ENCODE measurements around the gene ELOVL3. TPM values are rescaled to one million over a fixed set of nuclear protein-coding genes. Genes with fewer than 3 reads are reported as not detected.
A peak's percentile ranks its signal among the peaks of the same experiment; 100 is the strongest.
"Not testable (repeated sequence)": the region's sequence is repeated elsewhere in the genome, so short reads cannot be mapped to it uniquely, and the experiment has no call there.

The ELOVL3 gene
- total RNA-seq, 2 donors from 2014 or later = 0.50 TPM; not detected in 1

- peaks cover 0 to 10% of the 10 kb centered on the region in 2 donors for H3K36me3 Mint-ChIP-seq
- DNase-seq (ENCODE audit: low spot score in 2 of 2) = no peak
Measured at GRCh38 chr10:102240467-102241031, 14.4 kb downstream of the ELOVL3 start.

GRCh38 chr10:102241032-102241443, 14.9 kb downstream of the ELOVL3 start:
- H3K27ac Mint-ChIP-seq = no peak overlapping the region
- peaks cover under 1 to 15% of the 10 kb centered on the region in 2 donors for H3K36me3 Mint-ChIP-seq
- DNase-seq (ENCODE audit: low spot score in 2 of 2) (no peak), ATAC-seq (no peak)
- H3K9me3 Mint-ChIP-seq = no peaks in the 10 kb centered on the region

More at GRCh38 chr10:102240467-102241031, 14.4 kb downstream of the ELOVL3 start:
- Mint-ChIP-seq H3K27ac (no peak overlapping the region), H3K9me3 (no peaks in the 10 kb centered on the region)
- no peak for ATAC-seq

GRCh38 chr10:102241444-102242117, 15.5 kb downstream of the ELOVL3 start, which contains the start of gene PITX3:
Gene PITX3, minus strand, starts transcription at chr10:102241512. Its CDS starts 9,432 bp downstream, at chr10:102232080.
- DNase-seq (ENCODE audit: low spot score in 2 of 2) = peak; percentile 84 to 97
- ATAC-seq = peak; percentile 26 to 73
- peak within 1 kb of the TSS in 1 of 2 donors; percentile 5 for H3K27ac Mint-ChIP-seq
- H3K9me3 Mint-ChIP-seq = no peaks in the 10 kb centered on the region
- H3K36me3 Mint-ChIP-seq = peaks cover 6 to 20% of the 10 kb centered on the region in 2 donors

- ATAC-seq (no peak), DNase-seq (ENCODE audit: low spot score in 2 of 2) (no peak)
- Mint-ChIP-seq H3K27ac (peak overlapping the region in 1 of 2 donors; percentile 5), H3K36me3 (peaks cover 9 to 22% of the 10 kb centered on the region in 2 donors), H3K9me3 (no peaks in the 10 kb centered on the region)
Measured at GRCh38 chr10:102242118-102242485, 16.0 kb downstream of the ELOVL3 start.

- Mint-ChIP-seq H3K9me3 (no peaks in the 10 kb centered on the region), H3K27ac (no peak overlapping the region), H3K36me3 (peaks cover 14 to 26% of the 10 kb centered on the region in 2 donors)
- ATAC-seq = no peak
- no peak for DNase-seq (ENCODE audit: low spot score in 2 of 2)
Measured at GRCh38 chr10:102243309-102243708, 17.2 kb downstream of the ELOVL3 start.

- H3K27ac Mint-ChIP-seq = peak within 1 kb of the TSS; percentile 97
- peaks cover 22 to 26% of the 10 kb centered on the region in 2 donors for H3K36me3 Mint-ChIP-seq
- ATAC-seq = peak; percentile 89 to 92
- peak; percentile 85 to 96 for DNase-seq (ENCODE audit: low spot score in 2 of 2)
- H3K9me3 Mint-ChIP-seq = no peaks in the 10 kb centered on the region
Measured at GRCh38 chr10:102245082-102245931, 19.2 kb downstream of the ELOVL3 start, which contains the start of gene GBF1. Gene GBF1, plus strand, starts transcription at chr10:102245532. Its CDS starts 13,407 bp downstream, at chr10:102258939.

GRCh38 chr10:102245932-102246251, 19.8 kb downstream of the ELOVL3 start:
- ATAC-seq (no peak), DNase-seq (ENCODE audit: low spot score in 2 of 2) (no peak)
- H3K36me3 Mint-ChIP-seq = peaks cover 22 to 26% of the 10 kb centered on the region in 2 donors
- peak overlapping the region; percentile 97 for H3K27ac Mint-ChIP-seq
- no peaks in the 10 kb centered on the region for H3K9me3 Mint-ChIP-seq

- no peaks in the 10 kb centered on the region for H3K9me3 Mint-ChIP-seq
- no peak for ATAC-seq
- peak overlapping the region; percentile 97 for H3K27ac Mint-ChIP-seq
- no peak for DNase-seq (ENCODE audit: low spot score in 2 of 2)
- H3K36me3 Mint-ChIP-seq = peaks cover 22 to 26% of the 10 kb centered on the region in 2 donors
Measured at GRCh38 chr10:102246261-102246660, 20.2 kb downstream of the ELOVL3 start.

- no peak for DNase-seq (ENCODE audit: low spot score in 2 of 2)
- Mint-ChIP-seq H3K27ac (no peak overlapping the region), H3K36me3 (peaks cover 18 to 22% of the 10 kb centered on the region in 2 donors), H3K9me3 (no peaks in the 10 kb centered on the region)
- ATAC-seq = no peak
Measured at GRCh38 chr10:102247734-102248133, 21.6 kb downstream of the ELOVL3 start.

GRCh38 chr10:102252508-102252907, 26.4 kb downstream of the ELOVL3 start:
- not testable (repeated sequence) for H3K9me3 Mint-ChIP-seq

GRCh38 chr10:102254426-102254825, 28.3 kb downstream of the ELOVL3 start:
- Mint-ChIP-seq H3K36me3 (no peaks in the 10 kb centered on the region), H3K9me3 (no peaks in the 10 kb centered on the region), H3K27ac (no peak overlapping the region)
- DNase-seq (ENCODE audit: low spot score in 2 of 2) = no peak
- ATAC-seq = no peak

More at GRCh38 chr10:102252508-102252907, 26.4 kb downstream of the ELOVL3 start:
- H3K27ac Mint-ChIP-seq; ATAC-seq; DNase-seq (ENCODE audit: low spot score in 2 of 2): not testable (repeated sequence)
- peaks cover 4 to 14% of the 10 kb centered on the region in 2 donors for H3K36me3 Mint-ChIP-seq

- no peaks in the 10 kb centered on the region for H3K9me3 Mint-ChIP-seq
- ATAC-seq = no peak
- H3K36me3 Mint-ChIP-seq = no peaks in the 10 kb centered on the region
- no peak for DNase-seq (ENCODE audit: low spot score in 2 of 2)
- H3K27ac Mint-ChIP-seq = no peak overlapping the region
Measured at GRCh38 chr10:102255404-102255803, 29.3 kb downstream of the ELOVL3 start.

GRCh38 chr10:102261196-102261595, 35.1 kb downstream of the ELOVL3 start:
- H3K27ac Mint-ChIP-seq = no peak overlapping the region

GRCh38 chr10:102261842-102262241, 35.7 kb downstream of the ELOVL3 start:
- no peak for DNase-seq (ENCODE audit: low spot score in 2 of 2)
- Mint-ChIP-seq H3K27ac (peak overlapping the region in 1 of 2 donors; percentile 52), H3K9me3 (no peaks in the 10 kb centered on the region), H3K36me3 (peaks cover 0 to 4% of the 10 kb centered on the region in 2 donors)
- no peak for ATAC-seq

More at GRCh38 chr10:102261196-102261595, 35.1 kb downstream of the ELOVL3 start:
- Mint-ChIP-seq H3K36me3 (peaks cover 0 to 4% of the 10 kb centered on the region in 2 donors), H3K9me3 (no peaks in the 10 kb centered on the region)
- ATAC-seq = no peak
- DNase-seq (ENCODE audit: low spot score in 2 of 2) = no peak

GRCh38 chr10:102262744-102263370, 36.8 kb downstream of the ELOVL3 start:
- peaks cover 0 to 4% of the 10 kb centered on the region in 2 donors for H3K36me3 Mint-ChIP-seq
- no peaks in the 10 kb centered on the region for H3K9me3 Mint-ChIP-seq
- H3K27ac Mint-ChIP-seq = no peak overlapping the region
- DNase-seq (ENCODE audit: low spot score in 2 of 2) (no peak), ATAC-seq (no peak)

GRCh38 chr10:102264371-102264770, 38.3 kb downstream of the ELOVL3 start:
- DNase-seq (ENCODE audit: low spot score in 2 of 2) (no peak), ATAC-seq (no peak)
- Mint-ChIP-seq H3K27ac (no peak overlapping the region), H3K36me3 (peaks cover 5 to 10% of the 10 kb centered on the region in 2 donors), H3K9me3 (no peaks in the 10 kb centered on the region)
